ENCODE results near the gene HSD3B7.

- TF ChIP-seq PATZ1 (CRISPR knock-in tag; IDR thresholded peaks at IDR 0.05; ENCODE audit: borderline replicate concordance) (no peak), ZFP3 (CRISPR knock-in tag; IDR thresholded peaks at IDR 0.05) (no peak), ZC3H10 (CRISPR knock-in tag; IDR thresholded peaks at IDR 0.05) (no peak), ZNF70 (CRISPR knock-in tag; IDR thresholded peaks at IDR 0.05) (no peak), PPARA (CRISPR knock-in tag; IDR thresholded peaks at IDR 0.05; ENCODE audit: borderline replicate concordance) (no peak), BACH2 (CRISPR knock-in tag; IDR thresholded peaks at IDR 0.05; ENCODE audit: borderline replicate concordance) (no peak), ARNTL (CRISPR knock-in tag; IDR thresholded peaks at IDR 0.05; ENCODE audit: borderline replicate concordance, low read depth) (no peak), ZFP30 (CRISPR knock-in tag; IDR thresholded peaks at IDR 0.05) (no peak), ISL1 (CRISPR knock-in tag; IDR thresholded peaks at IDR 0.05) (no peak), SNAI2 (CRISPR knock-in tag; IDR thresholded peaks at IDR 0.05) (no peak), CSRNP3 (CRISPR knock-in tag; IDR thresholded peaks at IDR 0.05) (no peak), RARB (CRISPR knock-in tag; IDR thresholded peaks at IDR 0.05) (no peak), POU6F1 (CRISPR knock-in tag; IDR thresholded peaks at IDR 0.05; ENCODE audit: borderline replicate concordance, low read depth) (no peak), ZNF8 (CRISPR knock-in tag; IDR thresholded peaks at IDR 0.05) (no peak)
Measured at GRCh38 chr16:31006589-31006988, 21.6 kb downstream of the HSD3B7 start.

All from SK-N-SH treated with all-trans-retinoic acid at 6 μM for 48 hours (cell line).